GM13977 (cell line): Measurements from ENCODE around the gene HEPHL1.

Experiments
- DNase-seq: peaks from one replicate; pipeline ENCODE4 v3.0.0; 2012; ENCODE audit warnings: low spot score
- in situ Hi-C: fragments of 300-500 bp; cut with MboI; formaldehyde crosslinking; loops from one replicate; pipeline ENCODE4 v1.12.0; 2022; ENCODE audit warnings: low sequenced_read_pairs, low pct_unique_long_range_greater_than_20kb, mixed read lengths, inconsistent platforms; ENCODE audit not compliant: unreplicated experiment
- TF ChIP-seq, protein P1 (sequence below): IDR thresholded peaks from 2 replicates; pipeline ENCODE4 v1.5.1; 2012; ENCODE audit warnings: mild to moderate bottlenecking, control low read depth; ENCODE audit not compliant: insufficient read depth; ENCODE audit errors: extremely low read depth, missing control alignments

Gene HEPHL1

DNA sequence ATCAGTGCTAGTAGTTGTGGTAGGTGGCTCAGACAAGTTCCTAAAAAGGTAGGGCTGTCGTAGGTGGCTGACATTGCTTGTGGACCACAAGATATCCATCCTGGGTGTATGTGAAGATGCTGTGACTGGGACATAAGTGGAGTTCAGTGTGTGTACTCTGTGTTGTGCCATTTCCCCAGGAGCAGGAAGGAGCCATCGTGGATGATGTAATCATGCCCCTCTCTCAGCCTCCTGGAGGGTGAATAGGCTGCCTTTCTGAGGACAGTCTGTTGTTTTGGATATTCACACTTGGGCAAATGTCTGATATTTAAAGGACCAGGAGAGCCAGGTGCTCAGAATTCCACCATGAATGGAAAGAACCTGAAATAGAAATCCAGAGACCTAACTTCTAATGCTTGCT lies 2.7 kb downstream of the HEPHL1 start:
- DNase-seq, result no peak
- TF ChIP-seq, protein P1, sequence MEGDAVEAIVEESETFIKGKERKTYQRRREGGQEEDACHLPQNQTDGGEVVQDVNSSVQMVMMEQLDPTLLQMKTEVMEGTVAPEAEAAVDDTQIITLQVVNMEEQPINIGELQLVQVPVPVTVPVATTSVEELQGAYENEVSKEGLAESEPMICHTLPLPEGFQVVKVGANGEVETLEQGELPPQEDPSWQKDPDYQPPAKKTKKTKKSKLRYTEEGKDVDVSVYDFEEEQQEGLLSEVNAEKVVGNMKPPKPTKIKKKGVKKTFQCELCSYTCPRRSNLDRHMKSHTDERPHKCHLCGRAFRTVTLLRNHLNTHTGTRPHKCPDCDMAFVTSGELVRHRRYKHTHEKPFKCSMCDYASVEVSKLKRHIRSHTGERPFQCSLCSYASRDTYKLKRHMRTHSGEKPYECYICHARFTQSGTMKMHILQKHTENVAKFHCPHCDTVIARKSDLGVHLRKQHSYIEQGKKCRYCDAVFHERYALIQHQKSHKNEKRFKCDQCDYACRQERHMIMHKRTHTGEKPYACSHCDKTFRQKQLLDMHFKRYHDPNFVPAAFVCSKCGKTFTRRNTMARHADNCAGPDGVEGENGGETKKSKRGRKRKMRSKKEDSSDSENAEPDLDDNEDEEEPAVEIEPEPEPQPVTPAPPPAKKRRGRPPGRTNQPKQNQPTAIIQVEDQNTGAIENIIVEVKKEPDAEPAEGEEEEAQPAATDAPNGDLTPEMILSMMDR, result no peak
- in situ Hi-C loops, result no loop called here

DNA sequence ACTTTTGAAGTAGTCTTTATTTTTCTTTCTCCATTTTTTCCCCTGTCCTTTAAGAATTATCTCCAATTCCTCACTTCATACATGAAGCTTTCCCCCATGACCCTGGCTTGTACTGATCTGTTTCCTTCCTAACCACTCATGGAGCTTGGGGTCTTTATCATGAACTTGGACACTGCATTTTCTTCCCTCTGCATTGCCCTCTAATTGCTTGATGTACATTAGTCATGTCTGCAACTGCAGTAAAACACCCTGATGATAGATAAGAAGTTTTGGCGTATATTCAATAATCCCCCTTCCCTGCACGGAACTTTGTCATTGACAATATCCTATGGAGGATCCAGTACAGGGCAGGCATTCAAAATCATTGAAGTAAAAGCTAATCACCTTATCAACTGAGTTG lies 3.4 kb downstream of the HEPHL1 start:
- TF ChIP-seq, protein P1, result no peak
- in situ Hi-C loops, result no loop called here
- DNase-seq, result no peak

DNA sequence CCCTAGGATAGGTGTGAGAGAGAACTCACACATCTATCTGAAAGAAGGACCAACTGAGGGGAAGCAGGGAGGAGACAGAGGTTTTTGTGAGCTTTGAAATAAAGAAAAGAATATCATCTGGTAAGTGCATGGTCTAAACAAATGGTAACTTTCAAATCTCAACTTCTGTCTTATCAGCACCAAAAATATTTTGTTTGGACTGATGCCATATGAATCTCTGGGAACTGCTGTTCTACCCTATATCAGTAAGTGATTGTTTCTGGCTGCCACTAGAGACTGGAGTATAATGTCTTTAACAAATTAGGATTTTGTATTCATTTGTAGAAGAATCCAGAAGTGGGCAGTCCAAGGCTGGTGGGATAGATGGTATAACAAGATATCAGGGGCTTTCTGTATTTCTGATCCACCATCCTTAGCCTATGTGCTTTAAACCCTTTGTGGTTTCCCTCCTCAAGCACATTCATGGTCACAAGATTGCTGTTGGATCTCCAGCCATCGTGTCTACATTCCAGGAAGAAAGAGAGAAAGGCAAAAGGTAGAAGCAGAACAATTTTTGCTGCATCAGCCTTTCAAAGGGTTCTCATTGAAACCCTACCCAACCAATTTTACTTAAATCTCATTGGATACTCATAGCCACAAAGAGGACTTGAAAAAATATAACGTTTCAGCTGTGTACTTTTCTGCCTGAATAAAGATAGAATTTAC lies 4.7 kb downstream of the HEPHL1 start:
- TF ChIP-seq, protein P1, result no peak
- in situ Hi-C loops, result no loop called here
- DNase-seq, result no peak

DNA sequence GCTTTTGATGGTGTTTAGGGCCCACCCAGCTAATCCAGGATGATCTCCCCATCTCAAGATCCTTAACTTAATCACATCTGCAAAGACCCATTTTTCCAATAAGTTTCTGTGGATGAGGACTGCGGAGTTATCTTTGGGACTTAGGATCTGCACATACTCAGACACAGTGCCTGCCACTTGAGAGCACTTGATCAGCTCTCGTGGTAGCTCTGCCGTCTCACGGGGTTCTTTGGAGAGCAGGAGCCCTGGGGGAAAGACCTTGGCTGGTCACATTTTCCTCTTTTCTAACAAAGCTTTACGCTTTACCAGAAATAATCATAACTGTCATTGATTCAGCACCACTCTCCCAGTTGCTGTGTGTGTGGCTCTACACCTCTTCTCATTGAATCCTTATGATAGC lies 6.1 kb downstream of the HEPHL1 start:
- TF ChIP-seq, protein P1, result no peak
- no peak for DNase-seq
- in situ Hi-C loops, result no loop called here

DNA sequence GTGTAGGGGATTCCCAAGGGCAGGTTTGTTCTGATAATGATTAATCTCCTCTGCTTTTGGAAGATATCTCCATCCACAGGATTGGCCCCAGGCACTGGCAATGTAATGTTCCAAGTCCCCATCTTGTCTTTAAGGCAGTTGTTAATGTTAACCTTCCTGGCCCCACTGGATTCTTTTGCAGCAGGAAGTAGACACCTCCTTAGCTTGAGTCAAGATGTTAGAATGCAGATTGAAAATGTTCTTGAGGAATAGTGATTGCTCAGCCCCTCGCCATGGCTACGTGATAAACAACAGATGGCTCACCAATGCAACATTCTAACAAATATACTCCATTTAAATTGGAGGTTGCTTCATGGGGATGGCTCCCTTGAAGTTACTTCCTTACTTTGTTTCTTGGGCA lies 7.3 kb downstream of the HEPHL1 start:
- TF ChIP-seq, protein P1, result no peak

DNA sequence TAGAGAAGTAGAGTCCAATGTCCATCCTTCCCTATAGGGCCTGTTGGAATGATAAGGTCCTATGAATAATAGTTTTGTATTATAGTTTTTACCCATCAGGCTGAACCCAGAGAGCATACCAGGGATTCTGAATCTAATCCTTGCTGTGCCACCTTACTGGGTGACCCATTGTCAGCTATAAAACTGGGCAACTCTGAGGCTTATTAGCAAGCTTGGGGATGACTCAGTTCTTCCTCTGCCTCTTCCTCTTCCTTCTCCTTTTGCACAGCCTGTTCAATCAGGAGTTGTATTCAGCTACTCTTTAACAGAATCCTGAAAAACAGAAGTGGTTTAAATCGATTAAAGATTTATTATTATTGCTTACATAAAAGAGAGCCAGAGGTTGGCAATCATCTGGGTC lies 8.9 kb downstream of the HEPHL1 start:
- DNase-seq, result no peak
- TF ChIP-seq, protein P1, result no peak
- in situ Hi-C loops, result no loop called here

More for the DNA sequence above, 7.3 kb downstream of the HEPHL1 start:
- DNase-seq, result no peak
- in situ Hi-C loops, result no loop called here

DNA sequence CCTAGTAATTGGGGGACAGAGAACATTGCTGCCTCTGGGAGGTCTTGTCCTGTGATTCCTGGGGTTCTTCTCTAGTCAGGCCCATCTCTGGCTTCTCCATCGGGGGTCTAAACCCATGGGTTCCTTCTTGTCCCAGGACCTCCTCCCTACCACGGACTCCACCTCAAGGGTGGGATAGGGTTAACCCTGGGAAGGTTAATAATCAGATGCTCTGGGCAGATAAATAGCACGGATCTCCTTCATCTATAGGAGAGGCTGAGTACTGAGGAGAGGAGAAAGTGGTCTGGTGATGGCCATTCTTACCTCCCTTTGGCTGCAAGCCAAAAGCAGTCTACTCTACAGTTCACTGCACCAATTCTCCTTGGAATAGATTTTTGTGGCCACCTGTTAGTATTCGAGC lies 10.5 kb downstream of the HEPHL1 start:
- in situ Hi-C loops, result no loop called here
- no peak for DNase-seq
- TF ChIP-seq, protein P1, result no peak
